A549 (cell line): Measurements from ENCODE around the gene OR6N2. TPM values are rescaled to one million over a fixed set of nuclear protein-coding genes. Genes with fewer than 3 reads are reported as not detected.

Source experiments
- ATAC-seq, 2 experiments: fragments of 200-7000 bp in 1 of 2; fragments of >200 bp in 1 of 2; cut with Nextera tagmentation in 1 of 2; cut with Tn5 transposase in 1 of 2; 3 replicates each; pipeline versions ENCODE4 v1.8.0 to v1.9.1; 2018 to 2020; ENCODE audit warnings: mild to moderate bottlenecking in 1 of 2, moderate library complexity in 1 of 2
- CTCF ChIA-PET: fragments of 300-600 bp; sonication (Branson Sonifier 250); formaldehyde crosslinking; extraction: SDS; loops from one replicate; lab custom pipeline; 2021; ENCODE audit warnings: antibody characterized with exemption, inconsistent platforms; lab: Yijun Ruan, JAX
- POLR2A ChIA-PET: fragments of 350-600 bp; formaldehyde crosslinking; extraction: SDS; loops from one replicate; lab custom pipeline; 2021; ENCODE audit warnings: antibody characterized with exemption, inconsistent platforms; lab: Yijun Ruan, JAX
- DNase-seq, 2 experiments: peaks; one replicate each; pipeline versions ENCODE4 v3.0.0 to v3.0.0-alpha.2; 2011 to 2016; ENCODE audit warnings: low read depth in 1 of 2, low spot score in 1 of 2
- FAIRE-seq: peaks from 2 replicates; lab custom pipeline; 2011; peaks lifted over from hg19 to GRCh38; lab: Jason Lieb, UNC
- H3K27ac ChIP-seq, 2 experiments: fragments of >200 bp; sonication (Bioruptor Twin); formaldehyde crosslinking; 3 replicates each; pipeline ENCODE4 v1.5.1; 2016 to 2017
- H3K4me1 ChIP-seq: fragments of >200 bp; sonication (Bioruptor Twin); formaldehyde crosslinking; 3 replicates; pipeline ENCODE4 v1.6.1; 2016
- H3K4me2 ChIP-seq: fragments of >200 bp; sonication (Bioruptor Twin); formaldehyde crosslinking; 3 replicates; pipeline ENCODE4 v1.6.1; 2016
- H3K4me3 ChIP-seq: fragments of >200 bp; sonication (Bioruptor Twin); formaldehyde crosslinking; 3 replicates; pipeline ENCODE4 v1.5.1; 2016
- H3K9me3 ChIP-seq: fragments of >200 bp; sonication (Bioruptor Twin); formaldehyde crosslinking; 3 replicates; pipeline ENCODE4 v1.6.1; 2016
- BHLHE40 ChIP-seq: IDR thresholded peaks from 2 replicates; pipeline ENCODE4 v1.6.1; 2012; ENCODE audit warnings: low read depth, low read length, inconsistent platforms
- CBX8 ChIP-seq: fragments of 200-600 bp; sonication (generic); IDR thresholded peaks from 2 replicates; pipeline ENCODE4 v1.6.1; 2016
- CEBPB ChIP-seq, 2 experiments: fragments of >200 bp in 1 of 2; sonication (Bioruptor Twin) in 1 of 2; formaldehyde crosslinking in 1 of 2; IDR thresholded peaks; 2 replicates each; pipeline ENCODE4 v1.6.1; 2012 to 2016
- CHD2 ChIP-seq: fragments of 150-350 bp; IDR thresholded peaks from 2 replicates; pipeline ENCODE4 v1.6.1; 2014; ENCODE audit warnings: low read length; ENCODE audit not compliant: partially characterized antibody
- CHD4 ChIP-seq: fragments of 200-600 bp; sonication (generic); IDR thresholded peaks from 2 replicates; pipeline ENCODE4 v1.6.1; 2016; ENCODE audit warnings: antibody characterized with exemption, mild to moderate bottlenecking, borderline replicate concordance
- EHF ChIP-seq: fragments of 250-450 bp; sonication (Bioruptor Pico); IDR thresholded peaks from 2 replicates; pipeline ENCODE4 v1.5.0; 2020; ENCODE audit warnings: mild to moderate bottlenecking
- ELK1 ChIP-seq: fragments of 150-350 bp; IDR thresholded peaks from 2 replicates; pipeline ENCODE4 v1.6.1; 2014; ENCODE audit warnings: low read depth, mild to moderate bottlenecking, low read length
- EP300 ChIP-seq, 2 experiments: fragments of >200 bp; sonication (Bioruptor Twin); formaldehyde crosslinking; IDR thresholded peaks; 2 replicates in 1 of 2; 3 replicates in 1 of 2; pipeline ENCODE4 v1.6.1; 2016 to 2017
- ESRRA ChIP-seq: fragments of 150-350 bp; IDR thresholded peaks from 2 replicates; pipeline ENCODE4 v1.6.1; 2014; ENCODE audit warnings: mild to moderate bottlenecking, low read length, borderline replicate concordance
- HDAC2 ChIP-seq: fragments of 200-600 bp; sonication (generic); IDR thresholded peaks from 2 replicates; pipeline ENCODE4 v1.6.1; 2016
- HES2 ChIP-seq: fragments of >200 bp; sonication (Bioruptor Twin); formaldehyde crosslinking; IDR thresholded peaks from 2 replicates; pipeline ENCODE4 v1.6.1; 2016
- HOXA7 ChIP-seq: fragments of 250-450 bp; sonication (Bioruptor Pico); IDR thresholded peaks from 2 replicates; pipeline ENCODE4 v1.5.0; 2020; ENCODE audit warnings: mild to moderate bottlenecking, moderate library complexity
- HOXB13 ChIP-seq: fragments of 250-450 bp; sonication (Bioruptor Pico); IDR thresholded peaks from 2 replicates; pipeline ENCODE4 v1.5.0; 2020; ENCODE audit warnings: low read depth, mild to moderate bottlenecking, moderate library complexity
- JUNB ChIP-seq: fragments of >200 bp; sonication (Bioruptor Twin); formaldehyde crosslinking; IDR thresholded peaks from 2 replicates; pipeline ENCODE4 v1.6.1; 2016
- KDM1A ChIP-seq: fragments of 200-600 bp; sonication (generic); IDR thresholded peaks from 2 replicates; pipeline ENCODE4 v1.6.1; 2016; ENCODE audit warnings: low read depth, mild to moderate bottlenecking
- KDM5A ChIP-seq: fragments of 200-600 bp; sonication (generic); IDR thresholded peaks from 2 replicates; pipeline ENCODE4 v1.6.1; 2016; ENCODE audit warnings: antibody characterized with exemption, mild to moderate bottlenecking
- MAZ ChIP-seq: fragments of 150-350 bp; IDR thresholded peaks from 2 replicates; pipeline ENCODE4 v1.6.1; 2014; ENCODE audit warnings: antibody characterized with exemption, low read depth, low read length, borderline replicate concordance
- NFE2L2 ChIP-seq: fragments of 150-350 bp; conservative IDR thresholded peaks from 2 replicates; pipeline ENCODE4 v1.6.1; 2014; ENCODE audit warnings: low read length
- NPAS2 ChIP-seq: fragments of 250-450 bp; sonication (Bioruptor Pico); IDR thresholded peaks from 2 replicates; pipeline ENCODE4 v1.8.0; 2022; ENCODE audit warnings: mild to moderate bottlenecking, moderate library complexity, borderline replicate concordance
- NR3C1 ChIP-seq: fragments of >200 bp; sonication (Bioruptor Twin); formaldehyde crosslinking; IDR thresholded peaks from 3 replicates; pipeline ENCODE4 v1.6.1; 2017
- PHF8 ChIP-seq: fragments of 200-600 bp; sonication (generic); IDR thresholded peaks from 2 replicates; pipeline ENCODE4 v1.6.1; 2016; ENCODE audit warnings: low read depth, mild to moderate bottlenecking, antibody characterized with exemption, moderate library complexity, borderline replicate concordance
- POLR2A ChIP-seq: IDR thresholded peaks from 2 replicates; pipeline ENCODE4 v1.6.1; 2012; ENCODE audit warnings: mild to moderate bottlenecking, low read length
- POLR2AphosphoS2 ChIP-seq: conservative IDR thresholded peaks from 2 replicates; pipeline ENCODE4 v1.6.1; 2012; ENCODE audit warnings: low read length, improper control_type of control experiment, inconsistent platforms
- SMC3 ChIP-seq: fragments of >200 bp; sonication (Bioruptor Twin); formaldehyde crosslinking; IDR thresholded peaks from 3 replicates; pipeline ENCODE4 v1.6.1; 2018; ENCODE audit warnings: inconsistent platforms
- SREBF2 ChIP-seq: fragments of 450-650 bp; IDR thresholded peaks from 2 replicates; pipeline ENCODE4 v1.6.1; 2014; ENCODE audit warnings: mild to moderate bottlenecking, moderate library complexity
- TFCP2L1 ChIP-seq: fragments of 250-450 bp; sonication (Bioruptor Pico); IDR thresholded peaks from 2 replicates; pipeline ENCODE4 v1.5.0; 2021; ENCODE audit warnings: mild to moderate bottlenecking
- ZFP36 ChIP-seq: fragments of 450-650 bp; IDR thresholded peaks from 2 replicates; pipeline ENCODE4 v1.6.1; 2014; ENCODE audit warnings: borderline replicate concordance; ENCODE audit not compliant: partially characterized antibody
- ZNF302 ChIP-seq: fragments of 250-450 bp; sonication (Bioruptor Pico); IDR thresholded peaks from 2 replicates; pipeline ENCODE4 v1.9.0; 2021; ENCODE audit warnings: inconsistent platforms, mild to moderate bottlenecking, moderate library complexity
- ZSCAN20 ChIP-seq: fragments of 250-450 bp; sonication (Bioruptor Pico); IDR thresholded peaks from 2 replicates; pipeline ENCODE4 v1.8.0; 2022; ENCODE audit warnings: mild to moderate bottlenecking, moderate library complexity
- WGBS: methylation state at CpG from one replicate; pipeline ENCODE4 v1.1.6; 2017; ENCODE audit errors: missing lambda C conversion rate; 5-methylcytosine and 5-hydroxymethylcytosine counted together
- polyA plus RNA-seq, 4 experiments: library from polyadenylated mRNA; depleted of rRNA in 3 of 4; stranded (reverse); fragments of >200 nt; fragmentation: RNase III in 1 of 4; extraction: RNeasy Plus Mini Kit Qiagen cat#74134 plus additional on column Dnase treatment in 1 of 4; gene quantifications; 2 replicates in 3 of 4; 3 replicates in 1 of 4; pipeline ENCODE4 v1.2.3, GENCODE V29; 2011 to 2017
- TF ChIP-seq, protein P1 (sequence below): fragments of >200 bp; sonication (Bioruptor Twin); formaldehyde crosslinking; IDR thresholded peaks from 3 replicates; pipeline ENCODE4 v1.6.1; 2016

The OR6N2 gene
- polyA plus RNA-seq, 2 of the 4 experiments (the other 2 are of a cell fraction): not detected

DNA sequence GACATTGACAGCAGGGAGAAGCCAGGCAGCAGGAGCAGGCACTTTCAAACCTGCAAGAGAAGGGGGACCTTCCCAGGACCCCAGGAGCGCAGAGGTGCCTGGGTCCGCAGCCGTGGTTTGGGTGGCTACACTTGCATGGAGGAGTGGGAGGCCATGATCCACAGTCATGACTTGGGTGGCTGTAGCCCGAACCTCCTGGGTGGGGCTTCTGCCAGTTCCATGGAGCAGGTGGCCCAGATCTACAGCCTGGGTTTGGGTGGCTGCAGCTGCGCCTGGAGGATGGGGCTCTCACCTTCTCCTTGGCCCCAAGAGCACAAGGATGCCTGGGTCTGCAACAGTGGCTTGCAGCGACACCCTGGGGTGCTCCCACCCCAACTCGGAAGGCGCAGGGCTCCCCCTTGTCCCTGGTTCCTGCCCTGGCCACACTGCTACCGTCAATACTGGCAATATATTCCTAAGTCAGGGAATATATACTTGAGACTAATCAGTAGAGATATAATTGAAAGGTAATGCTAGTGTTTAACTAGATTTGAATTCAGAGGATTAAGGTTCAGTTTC is 28.8 kb downstream of the OR6N2 start:
- CTCF ChIA-PET: no interaction called here
- no peak overlapping the region for H3K4me3 ChIP-seq
- H3K27ac ChIP-seq: no peak overlapping the region
- H3K4me2 ChIP-seq: no peak overlapping the region
- DNase-seq: no peak
- H3K4me1 ChIP-seq: no peaks in the 10 kb centered on the region
- no peaks in the 10 kb centered on the region for H3K9me3 ChIP-seq
- POLR2A ChIA-PET: no interaction called here
- ATAC-seq: no peak
- TF ChIP-seq EP300 (IDR thresholded peaks at IDR 0.05) (no peak), CBX8 (no peak), ESRRA (no peak), ZFP36 (no peak), MAZ (no peak), TFCP2L1 (CRISPR knock-in tag) (no peak), SREBF2 (no peak), HDAC2 (no peak), SMC3 (no peak), PHF8 (no peak), ZNF302 (no peak), HES2 (no peak), HOXA7 (no peak), KDM1A (no peak), CEBPB (IDR thresholded peaks at IDR 0.05) (no peak), BHLHE40 (no peak), CHD2 (no peak), HOXB13 (no peak), KDM5A (no peak), ZSCAN20 (CRISPR knock-in tag) (no peak)
- no peak for FAIRE-seq
- 11% methylated on average over 5 of the region's 9 CpGs for WGBS

DNA sequence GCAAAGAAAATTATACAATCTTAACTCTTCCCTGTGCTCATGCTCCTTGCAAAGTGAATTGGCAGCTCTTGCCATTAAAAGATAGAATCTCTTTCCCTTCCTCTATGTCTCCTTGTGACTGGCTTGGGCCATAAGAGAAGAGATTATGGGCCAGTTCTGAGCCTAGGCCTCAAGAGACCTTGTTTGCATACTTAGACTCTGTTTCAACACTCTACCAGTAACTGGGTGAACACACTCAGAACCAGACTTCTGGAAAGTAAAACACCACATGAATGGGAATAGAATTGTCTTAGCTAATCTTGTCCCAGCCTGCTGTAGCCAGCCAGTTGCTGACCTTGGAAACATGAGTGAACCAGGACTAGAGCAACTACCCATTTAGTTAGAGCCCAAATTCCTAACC is 45.2 kb downstream of the OR6N2 start:
- POLR2A ChIA-PET: no interaction called here
- no peak for DNase-seq
- H3K27ac ChIP-seq: no peak overlapping the region
- TF ChIP-seq JUNB (no peak), ZSCAN20 (CRISPR knock-in tag) (no peak), POLR2AphosphoS2 (no peak), NR3C1 (no peak), ELK1 (no peak), HES2 (no peak)
- TF ChIP-seq, all 56 proteins: peak for 0
- Histone ChIP-seq H3K4me2 (no peak overlapping the region), H3K4me3 (no peak overlapping the region), H3K9me3 (no peaks in the 10 kb centered on the region), H3K4me1 (no peaks in the 10 kb centered on the region)
- ATAC-seq: no peak
- CTCF ChIA-PET: no interaction called here
- no peak for FAIRE-seq

GRCh38 chr1:158732524-158732923 is 48.5 kb downstream of the OR6N2 start:
- Histone ChIP-seq H3K4me2 (no peak overlapping the region), H3K9me3 (no peaks in the 10 kb centered on the region)
- no peak for TF ChIP-seq NR3C1
- TF ChIP-seq JUNB: no peak
- TF ChIP-seq CHD4: no peak
- no peak for TF ChIP-seq MAZ
- TF ChIP-seq EHF (CRISPR knock-in tag): no peak
- TF ChIP-seq, protein P1, sequence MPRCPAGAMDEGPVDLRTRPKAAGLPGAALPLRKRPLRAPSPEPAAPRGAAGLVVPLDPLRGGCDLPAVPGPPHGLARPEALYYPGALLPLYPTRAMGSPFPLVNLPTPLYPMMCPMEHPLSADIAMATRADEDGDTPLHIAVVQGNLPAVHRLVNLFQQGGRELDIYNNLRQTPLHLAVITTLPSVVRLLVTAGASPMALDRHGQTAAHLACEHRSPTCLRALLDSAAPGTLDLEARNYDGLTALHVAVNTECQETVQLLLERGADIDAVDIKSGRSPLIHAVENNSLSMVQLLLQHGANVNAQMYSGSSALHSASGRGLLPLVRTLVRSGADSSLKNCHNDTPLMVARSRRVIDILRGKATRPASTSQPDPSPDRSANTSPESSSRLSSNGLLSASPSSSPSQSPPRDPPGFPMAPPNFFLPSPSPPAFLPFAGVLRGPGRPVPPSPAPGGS: no peak
- no peak for TF ChIP-seq ZSCAN20 (CRISPR knock-in tag)
- no peak for TF ChIP-seq NFE2L2
- no peak for TF ChIP-seq NPAS2 (CRISPR knock-in tag)
- TF ChIP-seq POLR2A: no peak
- TF ChIP-seq, all 56 proteins: peak for 0
- H3K27ac ChIP-seq: no peak overlapping the region
- CTCF ChIA-PET: no interaction called here
- no peak for FAIRE-seq
- POLR2A ChIA-PET: no interaction called here
- ATAC-seq: no peak
- DNase-seq: no peak
- 6% methylated on average over 2 of the region's 2 CpGs for WGBS
- no peaks in the 10 kb centered on the region for H3K4me1 ChIP-seq
- no peak overlapping the region for H3K4me3 ChIP-seq
